CD14-positive monocyte (primary cell): ENCODE data around the gene AQP3. TPM values are rescaled to one million over a fixed set of nuclear protein-coding genes. Genes with fewer than 3 reads are reported as not detected.

Source experiments
- DNase-seq, 3 donors: peaks; one replicate each; pipeline ENCODE4 v3.0.0-alpha.2; 2011 to 2022
- H2AFZ ChIP-seq: 2 replicates; pipeline ENCODE4 v1.6.0; 2012; ENCODE audit warnings: mild to moderate bottlenecking, low read depth, low read length, inconsistent platforms; ENCODE audit not compliant: insufficient read depth, poor library complexity, severe bottlenecking
- H3K27ac ChIP-seq, 2 donors: 1 replicate in 1 of 2; 2 replicates in 1 of 2; pipeline ENCODE4 v1.5.1; 2012 to 2013; ENCODE audit warnings: low read length in 2 of 2, control low read depth in 1 of 2, inconsistent platforms in 1 of 2, low read depth in 1 of 2, mild to moderate bottlenecking in 1 of 2
- H3K27me3 ChIP-seq, 2 donors: one replicate each; pipeline versions ENCODE4 v1.6.0 to v1.6.1; 2011 to 2013; ENCODE audit warnings: low read length in 2 of 2; ENCODE audit not compliant: control insufficient read depth in 2 of 2, insufficient read depth in 2 of 2
- H3K36me3 ChIP-seq, 2 donors: replicated peaks in 1 of 2; 1 replicate in 1 of 2; 2 replicates in 1 of 2; pipeline versions ENCODE4 v1.5.1 to v1.6.1; 2012 to 2013; ENCODE audit warnings: low read length in 2 of 2, control low read depth in 1 of 2, inconsistent platforms in 1 of 2, mild to moderate bottlenecking in 1 of 2; ENCODE audit not compliant: insufficient read depth in 2 of 2, control insufficient read depth in 1 of 2
- H3K4me1 ChIP-seq, 2 donors: 1 replicate in 1 of 2; 2 replicates in 1 of 2; pipeline versions ENCODE4 v1.5.1 to v1.6.1; 2012 to 2013; ENCODE audit warnings: low read length in 2 of 2, control low read depth in 1 of 2, inconsistent platforms in 1 of 2, mild to moderate bottlenecking in 1 of 2, moderate library complexity in 1 of 2; ENCODE audit not compliant: insufficient read depth in 2 of 2, control insufficient read depth in 1 of 2
- H3K4me2 ChIP-seq: replicated peaks from 2 replicates; pipeline ENCODE3; 2012; ENCODE audit warnings: low read length, moderate library complexity, mild to moderate bottlenecking; ENCODE audit not compliant: poor library complexity, severe bottlenecking; ENCODE audit errors: extremely low read depth
- H3K4me3 ChIP-seq, 3 experiments: fragments of 200-600 bp in 1 of 3; sonication (generic) in 1 of 3; replicated peaks in 1 of 3; 1 replicate in 2 of 3; 2 replicates in 1 of 3; pipeline ENCODE4 v1.5.1; 2011 to 2013; ENCODE audit warnings: low read length in 3 of 3, mild to moderate bottlenecking in 3 of 3, control low read depth in 2 of 3, low read depth in 2 of 3, inconsistent platforms in 1 of 3, moderate library complexity in 1 of 3
- H3K79me2 ChIP-seq: 2 replicates; pipeline ENCODE4 v1.6.0; 2012; ENCODE audit warnings: mild to moderate bottlenecking, control low read depth, inconsistent platforms, low read length, moderate library complexity; ENCODE audit not compliant: insufficient read depth
- H3K9ac ChIP-seq: 2 replicates; pipeline ENCODE4 v1.6.0; 2017; ENCODE audit warnings: low read length, mild to moderate bottlenecking; ENCODE audit not compliant: insufficient read depth, poor library complexity, severe bottlenecking
- H3K9me3 ChIP-seq, 2 donors: replicated peaks in 1 of 2; 1 replicate in 1 of 2; 2 replicates in 1 of 2; pipeline versions ENCODE4 v1.5.1 to v1.6.1; 2012 to 2013; ENCODE audit warnings: low read length in 2 of 2, control low read depth in 1 of 2; ENCODE audit not compliant: control insufficient read depth in 1 of 2, insufficient read depth in 1 of 2
- H4K20me1 ChIP-seq: 2 replicates; pipeline ENCODE4 v1.6.0; 2012; ENCODE audit warnings: mild to moderate bottlenecking, low read length, control low read depth, moderate library complexity; ENCODE audit not compliant: insufficient read depth
- H3K27ac Mint-ChIP-seq, 7 donors: one replicate each; pipeline ENCODE4 v1.8.0; 2020; ENCODE audit warnings: mild to moderate bottlenecking in 7 of 7, mixed read lengths in 7 of 7, moderate library complexity in 6 of 7, inconsistent platforms in 2 of 7
- H3K27me3 Mint-ChIP-seq, 3 donors: one replicate each; pipeline ENCODE4 v1.8.0; 2021 to 2022; ENCODE audit warnings: low read depth in 3 of 3, mild to moderate bottlenecking in 3 of 3, mixed read lengths in 3 of 3, moderate library complexity in 3 of 3, inconsistent platforms in 1 of 3
- H3K36me3 Mint-ChIP-seq, 2 donors: one replicate each; pipeline ENCODE4 v1.8.0; 2020; ENCODE audit warnings: mixed read lengths in 2 of 2, inconsistent platforms in 1 of 2, mild to moderate bottlenecking in 1 of 2
- H3K4me1 Mint-ChIP-seq: one replicate; pipeline ENCODE4 v1.8.0; 2020; ENCODE audit warnings: mild to moderate bottlenecking, mixed read lengths
- H3K4me3 Mint-ChIP-seq, 2 donors: one replicate each; pipeline ENCODE4 v1.8.0; 2020; ENCODE audit warnings: mild to moderate bottlenecking in 2 of 2, mixed read lengths in 2 of 2, moderate library complexity in 1 of 2
- H3K9me3 Mint-ChIP-seq, 7 donors: one replicate each; pipeline ENCODE4 v1.8.0; 2020 to 2022; ENCODE audit warnings: mixed read lengths in 7 of 7, mild to moderate bottlenecking in 6 of 7, moderate library complexity in 6 of 7, inconsistent platforms in 2 of 7
- WGBS: methylation state at CpG from one replicate; pipeline ENCODE4 v1.1.5; 2013; ENCODE audit warnings: missing lambda C conversion rate; ENCODE audit not compliant: insufficient coverage; 5-methylcytosine and 5-hydroxymethylcytosine counted together
- intact Hi-C, 2 donors: fragments of 100-400 bp; cut with micrococcal nuclease; formaldehyde crosslinking; loops; one replicate each; pipeline versions ENCODE4 v1.15.0 to v1.15.1; 2023
- polyA plus RNA-seq, 3 donors: library from polyadenylated mRNA; depleted of rRNA in 1 of 3; unstranded in 2 of 3; stranded (reverse) in 1 of 3; fragments of 300-500 nt in 2 of 3; fragments of >200 nt in 1 of 3; fragmentation: Illumina TruSeq in 2 of 3; gene quantifications; 1 replicate in 2 of 3; 2 replicates in 1 of 3; pipeline ENCODE4 v1.2.3, GENCODE V29; 2012 to 2021
- TF ChIP-seq, protein P1 (sequence below): fragments of 200-600 bp; IDR thresholded peaks from one replicate; pipeline ENCODE4 v1.8.0; 2022; ENCODE audit warnings: antibody characterized with exemption, mild to moderate bottlenecking

Gene AQP3
- polyA plus RNA-seq, 3 donors = 0.39 to 0.70 (median 0.63) TPM

DNA sequence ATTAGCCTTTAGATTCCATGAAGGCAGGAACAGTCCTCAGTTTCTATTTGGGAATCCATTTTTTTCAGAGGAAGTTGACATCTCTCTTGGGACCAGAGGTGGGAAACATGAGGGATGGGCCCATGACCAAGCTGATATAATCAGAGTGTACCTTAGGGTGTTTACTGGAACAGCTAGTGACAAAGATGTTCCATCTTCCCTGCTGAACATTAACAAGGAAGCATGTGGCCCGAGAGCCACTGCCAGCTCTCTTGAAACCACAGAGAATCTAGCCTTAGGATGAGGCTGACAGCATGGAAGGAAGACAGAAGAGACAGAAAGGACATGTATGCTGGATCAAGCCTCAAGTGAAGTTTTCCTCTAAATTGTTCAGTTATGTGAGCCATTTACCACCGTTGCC, 16.0 kb downstream of the AQP3 start:
- H4K20me1 ChIP-seq = no peaks in the 10 kb centered on the region
- no peak overlapping the region for H3K9ac ChIP-seq
- H3K79me2 ChIP-seq = no peaks in the 10 kb centered on the region
- no peak overlapping the region for H3K4me3 ChIP-seq
- no peak overlapping the region for H3K4me2 ChIP-seq
- H3K4me1 ChIP-seq = no peaks in the 10 kb centered on the region
- Mint-ChIP-seq H3K4me3 (no peak overlapping the region), H3K27me3 (peaks cover 0 to 8% (median 2%) of the 10 kb centered on the region in 3 donors), H3K9me3 (peaks cover 0 to 3% (median 0%) of the 10 kb centered on the region in 7 donors), H3K27ac (no peak overlapping the region), H3K4me1 (peaks cover 5% of the 10 kb centered on the region), H3K36me3 (no peaks in the 10 kb centered on the region)
- no peaks in the 10 kb centered on the region for H3K9me3 ChIP-seq
- H3K36me3 ChIP-seq = no peaks in the 10 kb centered on the region
- intact Hi-C loops = no loop called here
- H3K27me3 ChIP-seq = no peaks in the 10 kb centered on the region
- TF ChIP-seq, protein P1, sequence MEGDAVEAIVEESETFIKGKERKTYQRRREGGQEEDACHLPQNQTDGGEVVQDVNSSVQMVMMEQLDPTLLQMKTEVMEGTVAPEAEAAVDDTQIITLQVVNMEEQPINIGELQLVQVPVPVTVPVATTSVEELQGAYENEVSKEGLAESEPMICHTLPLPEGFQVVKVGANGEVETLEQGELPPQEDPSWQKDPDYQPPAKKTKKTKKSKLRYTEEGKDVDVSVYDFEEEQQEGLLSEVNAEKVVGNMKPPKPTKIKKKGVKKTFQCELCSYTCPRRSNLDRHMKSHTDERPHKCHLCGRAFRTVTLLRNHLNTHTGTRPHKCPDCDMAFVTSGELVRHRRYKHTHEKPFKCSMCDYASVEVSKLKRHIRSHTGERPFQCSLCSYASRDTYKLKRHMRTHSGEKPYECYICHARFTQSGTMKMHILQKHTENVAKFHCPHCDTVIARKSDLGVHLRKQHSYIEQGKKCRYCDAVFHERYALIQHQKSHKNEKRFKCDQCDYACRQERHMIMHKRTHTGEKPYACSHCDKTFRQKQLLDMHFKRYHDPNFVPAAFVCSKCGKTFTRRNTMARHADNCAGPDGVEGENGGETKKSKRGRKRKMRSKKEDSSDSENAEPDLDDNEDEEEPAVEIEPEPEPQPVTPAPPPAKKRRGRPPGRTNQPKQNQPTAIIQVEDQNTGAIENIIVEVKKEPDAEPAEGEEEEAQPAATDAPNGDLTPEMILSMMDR = no peak
- WGBS = 60% methylated on average over 1 of the region's 2 CpGs
- no peak overlapping the region for H3K27ac ChIP-seq
- no peak overlapping the region for H2AFZ ChIP-seq
- no peak for DNase-seq

DNA sequence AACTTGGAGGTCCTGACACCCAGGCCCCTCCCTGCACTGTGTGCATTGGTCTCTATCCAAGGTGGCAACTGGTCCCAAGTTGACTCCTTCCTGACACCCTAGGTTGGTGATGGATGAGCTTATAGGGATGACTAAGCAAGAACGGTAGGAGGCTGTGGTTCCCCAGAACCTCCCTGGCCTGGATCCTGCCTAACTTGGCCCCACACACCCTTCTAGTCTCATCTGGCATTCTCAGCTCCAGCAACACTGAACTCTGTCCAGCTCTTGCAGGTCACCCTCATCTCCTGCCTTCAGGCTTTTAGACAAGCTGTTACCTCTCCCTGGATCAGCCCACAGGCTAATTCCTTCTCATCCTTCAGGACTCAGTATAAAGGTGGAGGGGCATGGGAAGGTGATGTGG, 16.5 kb downstream of the AQP3 start:
- no peak overlapping the region for H3K4me3 ChIP-seq
- DNase-seq = no peak
- Mint-ChIP-seq H3K27me3 (peaks cover 1 to 5% (median 2%) of the 10 kb centered on the region in 3 donors), H3K4me3 (no peak overlapping the region), H3K9me3 (peaks cover 0 to 3% (median 0%) of the 10 kb centered on the region in 7 donors), H3K27ac (no peak overlapping the region), H3K36me3 (no peaks in the 10 kb centered on the region), H3K4me1 (peaks cover 5% of the 10 kb centered on the region)
- WGBS = no CpG with 5 or more reads among the region's 1 CpG
- no peaks in the 10 kb centered on the region for H4K20me1 ChIP-seq
- H3K79me2 ChIP-seq = no peaks in the 10 kb centered on the region
- no peaks in the 10 kb centered on the region for H3K36me3 ChIP-seq
- TF ChIP-seq, protein P1 = no peak
- no peaks in the 10 kb centered on the region for H3K27me3 ChIP-seq
- H3K9me3 ChIP-seq = no peaks in the 10 kb centered on the region
- H3K9ac ChIP-seq = no peak overlapping the region
- intact Hi-C loops = no loop called here
- no peaks in the 10 kb centered on the region for H3K4me1 ChIP-seq
- no peak overlapping the region for H3K4me2 ChIP-seq
- no peak overlapping the region for H2AFZ ChIP-seq
- no peak overlapping the region for H3K27ac ChIP-seq
